HepG2 (cell line): ENCODE measurements around the gene GABBR2. TPM values are rescaled to one million over a fixed set of nuclear protein-coding genes. Genes with fewer than 3 reads are reported as not detected.

Experiments used
- ATAC-seq: fragments of 200-7000 bp; cut with Tn5 transposase; 3 replicates; pipeline ENCODE4 v1.9.1; 2020; ENCODE audit warnings: mild to moderate bottlenecking, moderate library complexity
- BruUV-seq: library from RNA; stranded (reverse); fragments of 400-500 nt; replicated peaks from 2 replicates; lab custom pipeline; 2021; lab: Mats Ljungman, UMichigan
- CTCF ChIA-PET: fragments of 300-600 bp; formaldehyde crosslinking; extraction: SDS; loops from one replicate; lab custom pipeline; 2021; ENCODE audit warnings: low total read pairs, inconsistent platforms, low intra/inter-chr PET ratio; lab: Yijun Ruan, JAX
- POLR2A ChIA-PET: fragments of 350-600 bp; sonication (Branson Sonifier 250); formaldehyde crosslinking; loops from one replicate; lab custom pipeline; 2020; ENCODE audit warnings: antibody characterized with exemption, inconsistent platforms; lab: Yijun Ruan, JAX
- DNase-seq: peaks from one replicate; pipeline ENCODE4 v3.0.0-alpha.2; 2015; ENCODE audit warnings: low spot score
- FAIRE-seq: peaks from 3 replicates; lab custom pipeline; 2011; peaks lifted over from hg19 to GRCh38; lab: Jason Lieb, UNC
- H2AFZ ChIP-seq: one replicate; pipeline ENCODE4 v1.6.1; 2011; ENCODE audit warnings: low read length, inconsistent platforms
- H3K27ac ChIP-seq: fragments of 300-600 bp; 3 replicates; pipeline ENCODE4 v1.8.0; 2011; ENCODE audit warnings: mixed run types, mild to moderate bottlenecking, mixed read lengths, low read length, inconsistent platforms; ENCODE audit not compliant: insufficient read depth; ENCODE audit errors: extremely low read length
- H3K27me3 ChIP-seq, 2 experiments: fragments of 200-600 bp in 1 of 2; 2 replicates in 1 of 2; 3 replicates in 1 of 2; pipeline versions ENCODE4 v1.6.0 to v1.8.0; 2011; ENCODE audit warnings: low read length in 2 of 2, mild to moderate bottlenecking in 2 of 2, moderate library complexity in 2 of 2, inconsistent platforms in 1 of 2; ENCODE audit not compliant: insufficient read depth in 2 of 2, control insufficient read depth in 1 of 2
- H3K36me3 ChIP-seq, 2 experiments: fragments of 200-600 bp in 1 of 2; replicated peaks in 1 of 2; 2 replicates in 1 of 2; 3 replicates in 1 of 2; pipeline versions ENCODE4 v1.5.1 to v1.8.0; 2011; ENCODE audit warnings: low read length in 2 of 2, inconsistent platforms in 1 of 2; ENCODE audit not compliant: insufficient read depth in 2 of 2, control insufficient read depth in 1 of 2
- H3K4me1 ChIP-seq: 2 replicates; pipeline ENCODE4 v1.5.1; 2012; ENCODE audit warnings: low read length, inconsistent platforms; ENCODE audit not compliant: insufficient read depth
- H3K4me2 ChIP-seq: 2 replicates; pipeline ENCODE4 v1.6.0; 2011; ENCODE audit warnings: low read depth, low read length, inconsistent platforms
- H3K4me3 ChIP-seq, 3 experiments: fragments of 200-600 bp in 1 of 3; sonication (generic), shearing (Covaris generic) in 1 of 3; replicated peaks in 1 of 3; 2 replicates each; pipeline ENCODE4 v1.5.1; 2011 to 2016; ENCODE audit warnings: low read length in 3 of 3, inconsistent platforms in 2 of 3, low read depth in 2 of 3, mild to moderate bottlenecking in 2 of 3, control low read depth in 1 of 3, mixed read lengths in 1 of 3; ENCODE audit not compliant: insufficient read depth in 1 of 3
- H3K79me2 ChIP-seq: one replicate; pipeline ENCODE4 v1.6.1; 2011; ENCODE audit warnings: low read length, inconsistent platforms; ENCODE audit not compliant: insufficient read depth
- H3K9ac ChIP-seq: 2 replicates; pipeline ENCODE4 v1.6.0; 2011; ENCODE audit warnings: mild to moderate bottlenecking, low read depth, low read length, inconsistent platforms; ENCODE audit not compliant: insufficient read depth
- H3K9me3 ChIP-seq: 2 replicates; pipeline ENCODE4 v1.5.1; 2012; ENCODE audit warnings: mild to moderate bottlenecking, low read length
- H4K20me1 ChIP-seq: 2 replicates; pipeline ENCODE4 v1.6.0; 2011; ENCODE audit warnings: inconsistent platforms, mild to moderate bottlenecking, low read length, moderate library complexity; ENCODE audit not compliant: insufficient read depth
- CENPX ChIP-seq: sonication (generic); formaldehyde crosslinking; IDR thresholded peaks from 2 replicates; pipeline ENCODE4 v1.9.0; 2021; ENCODE audit warnings: mild to moderate bottlenecking, missing genetic modification reagents, moderate library complexity
- WGBS: methylation state at CpG from one replicate; pipeline ENCODE4 v1.1.6; 2017; ENCODE audit warnings: low lambda C conversion rate; 5-methylcytosine and 5-hydroxymethylcytosine counted together
- in situ Hi-C: cut with HindIII; loops from 2 replicates; pipeline ENCODE4 v1.10.0; 2017; ENCODE audit warnings: low pct_unique_long_range_greater_than_20kb; ENCODE audit not compliant: extremely low pct_ligation_motif_present
- intact Hi-C: fragments of 100-400 bp; cut with micrococcal nuclease; formaldehyde crosslinking; loops from one replicate; pipeline ENCODE4 v1.10.0; 2022; ENCODE audit not compliant: unreplicated experiment
- polyA plus RNA-seq, 8 experiments: library from polyadenylated mRNA; depleted of rRNA in 3 of 8; stranded (reverse) in 7 of 8; unstranded in 1 of 8; fragments of >200 nt; fragmentation: Illumina TruSeq in 4 of 8; extraction: Trizol in 4 of 8; gene quantifications; 2 replicates each; pipeline versions ENCODE4 v1.2.1 to v1.2.3, GENCODE V29; 2011 to 2016; ENCODE audit warnings: low read depth in 4 of 8, missing spikeins in 1 of 8, mixed read lengths in 1 of 8; ENCODE audit not compliant: insufficient read depth in 1 of 8
- total RNA-seq, 5 experiments: library from RNA; depleted of rRNA; stranded (reverse); fragments of >200 nt; fragmentation: Illumina TruSeq; extraction: Trizol; gene quantifications; 2 replicates each; pipeline ENCODE4 v1.2.3, GENCODE V29; 2016; ENCODE audit warnings: low read depth in 1 of 5
- TF ChIP-seq, protein P1 (sequence below): sonication (generic); formaldehyde crosslinking; IDR thresholded peaks from 2 replicates; pipeline ENCODE4 v1.9.0; 2021; ENCODE audit warnings: missing genetic modification reagents, borderline replicate concordance
- TF ChIP-seq, protein P2 (sequence below): sonication (generic); formaldehyde crosslinking; IDR thresholded peaks from 2 replicates; pipeline ENCODE4 v1.4.0; 2020; ENCODE audit warnings: missing genetic modification reagents, borderline replicate concordance
- TF ChIP-seq, protein P3 (sequence below): sonication (generic); formaldehyde crosslinking; IDR thresholded peaks from 2 replicates; pipeline ENCODE4 v1.5.1; 2020; ENCODE audit warnings: mild to moderate bottlenecking, missing genetic modification reagents, borderline replicate concordance

Gene GABBR2
- total and polyA plus RNA-seq, 2 of the 13 experiments (the other 11 are each of a cell fraction or from before 2014, with no cell fraction given), result 0.02 TPM; not detected in 1

DNA sequence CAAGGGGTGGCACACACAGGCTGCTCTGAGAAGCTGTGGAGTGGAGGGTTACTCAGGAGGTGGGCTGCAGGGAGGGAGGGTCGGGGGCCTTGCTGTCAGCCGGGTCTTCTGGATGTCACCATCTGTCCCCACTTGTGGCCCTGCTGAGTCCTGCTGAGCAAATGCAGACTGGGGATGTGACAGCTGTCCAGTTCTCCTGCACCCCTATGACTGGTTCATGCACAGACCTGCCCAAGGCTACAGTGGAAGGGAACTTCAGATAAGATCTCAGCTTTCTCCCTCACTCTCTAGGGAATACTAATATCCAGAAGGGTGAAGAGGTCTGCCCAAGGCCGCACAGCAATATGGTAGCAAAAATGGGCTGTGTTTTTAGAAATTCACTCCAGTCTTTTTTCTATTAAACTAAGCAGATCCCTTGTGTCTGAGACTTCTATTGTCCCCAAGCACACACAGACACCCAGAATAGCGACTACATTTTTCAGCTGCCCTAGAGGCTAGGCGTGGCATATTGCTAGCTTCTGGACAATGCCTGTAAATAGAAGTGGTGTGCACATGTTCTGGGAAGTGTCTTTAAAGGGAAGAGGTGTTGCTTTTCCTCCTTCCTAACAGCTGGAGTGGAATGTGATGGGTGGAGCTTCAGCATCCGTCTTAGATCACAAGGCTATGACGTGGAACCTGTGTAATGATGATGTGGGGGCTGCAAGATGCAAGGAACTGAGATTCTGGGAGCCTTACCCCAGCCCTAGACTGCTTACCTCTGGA is 402.2 kb downstream of the GABBR2 start:
- DNase-seq, result no peak
- H3K79me2 ChIP-seq, result no peaks in the 10 kb centered on the region
- H3K4me2 ChIP-seq, result no peak overlapping the region
- BruUV-seq, result no TSS peak
- ATAC-seq, result no peak
- in situ Hi-C loops, result no loop called here
- no peak overlapping the region for H3K9ac ChIP-seq
- WGBS, result 5% methylated on average over 6 of the region's 7 CpGs
- no peak for FAIRE-seq
- intact Hi-C loops, result no loop called here
- no peak overlapping the region for H2AFZ ChIP-seq
- ChIA-PET POLR2A (no interaction called here), CTCF (no interaction called here)
- no peaks in the 10 kb centered on the region for H3K4me1 ChIP-seq
- peaks cover 0 to 12% of the 10 kb centered on the region in 2 experiments; a peak in 3 of 5 replicates for H3K27me3 ChIP-seq
- H3K27ac ChIP-seq, result no peak overlapping the region
- H3K9me3 ChIP-seq, result no peaks in the 10 kb centered on the region
- H3K4me3 ChIP-seq, result no peak overlapping the region
- H3K36me3 ChIP-seq, result no peaks in the 10 kb centered on the region
- no peaks in the 10 kb centered on the region for H4K20me1 ChIP-seq
- TF ChIP-seq, protein P1, sequence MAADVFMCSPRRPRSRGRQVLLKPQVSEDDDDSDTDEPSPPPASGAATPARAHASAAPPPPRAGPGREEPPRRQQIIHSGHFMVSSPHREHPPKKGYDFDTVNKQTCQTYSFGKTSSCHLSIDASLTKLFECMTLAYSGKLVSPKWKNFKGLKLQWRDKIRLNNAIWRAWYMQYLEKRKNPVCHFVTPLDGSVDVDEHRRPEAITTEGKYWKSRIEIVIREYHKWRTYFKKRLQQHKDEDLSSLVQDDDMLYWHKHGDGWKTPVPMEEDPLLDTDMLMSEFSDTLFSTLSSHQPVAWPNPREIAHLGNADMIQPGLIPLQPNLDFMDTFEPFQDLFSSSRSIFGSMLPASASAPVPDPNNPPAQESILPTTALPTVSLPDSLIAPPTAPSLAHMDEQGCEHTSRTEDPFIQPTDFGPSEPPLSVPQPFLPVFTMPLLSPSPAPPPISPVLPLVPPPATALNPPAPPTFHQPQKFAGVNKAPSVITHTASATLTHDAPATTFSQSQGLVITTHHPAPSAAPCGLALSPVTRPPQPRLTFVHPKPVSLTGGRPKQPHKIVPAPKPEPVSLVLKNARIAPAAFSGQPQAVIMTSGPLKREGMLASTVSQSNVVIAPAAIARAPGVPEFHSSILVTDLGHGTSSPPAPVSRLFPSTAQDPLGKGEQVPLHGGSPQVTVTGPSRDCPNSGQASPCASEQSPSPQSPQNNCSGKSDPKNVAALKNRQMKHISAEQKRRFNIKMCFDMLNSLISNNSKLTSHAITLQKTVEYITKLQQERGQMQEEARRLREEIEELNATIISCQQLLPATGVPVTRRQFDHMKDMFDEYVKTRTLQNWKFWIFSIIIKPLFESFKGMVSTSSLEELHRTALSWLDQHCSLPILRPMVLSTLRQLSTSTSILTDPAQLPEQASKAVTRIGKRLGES (CRISPR knock-in tag), result no peak
- TF ChIP-seq, protein P2, sequence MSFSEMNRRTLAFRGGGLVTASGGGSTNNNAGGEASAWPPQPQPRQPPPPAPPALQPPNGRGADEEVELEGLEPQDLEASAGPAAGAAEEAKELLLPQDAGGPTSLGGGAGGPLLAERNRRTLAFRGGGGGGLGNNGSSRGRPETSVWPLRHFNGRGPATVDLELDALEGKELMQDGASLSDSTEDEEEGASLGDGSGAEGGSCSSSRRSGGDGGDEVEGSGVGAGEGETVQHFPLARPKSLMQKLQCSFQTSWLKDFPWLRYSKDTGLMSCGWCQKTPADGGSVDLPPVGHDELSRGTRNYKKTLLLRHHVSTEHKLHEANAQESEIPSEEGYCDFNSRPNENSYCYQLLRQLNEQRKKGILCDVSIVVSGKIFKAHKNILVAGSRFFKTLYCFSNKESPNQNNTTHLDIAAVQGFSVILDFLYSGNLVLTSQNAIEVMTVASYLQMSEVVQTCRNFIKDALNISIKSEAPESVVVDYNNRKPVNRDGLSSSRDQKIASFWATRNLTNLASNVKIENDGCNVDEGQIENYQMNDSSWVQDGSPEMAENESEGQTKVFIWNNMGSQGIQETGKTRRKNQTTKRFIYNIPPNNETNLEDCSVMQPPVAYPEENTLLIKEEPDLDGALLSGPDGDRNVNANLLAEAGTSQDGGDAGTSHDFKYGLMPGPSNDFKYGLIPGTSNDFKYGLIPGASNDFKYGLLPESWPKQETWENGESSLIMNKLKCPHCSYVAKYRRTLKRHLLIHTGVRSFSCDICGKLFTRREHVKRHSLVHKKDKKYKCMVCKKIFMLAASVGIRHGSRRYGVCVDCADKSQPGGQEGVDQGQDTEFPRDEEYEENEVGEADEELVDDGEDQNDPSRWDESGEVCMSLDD (CRISPR knock-in tag), result no peak
- TF ChIP-seq, protein P3, sequence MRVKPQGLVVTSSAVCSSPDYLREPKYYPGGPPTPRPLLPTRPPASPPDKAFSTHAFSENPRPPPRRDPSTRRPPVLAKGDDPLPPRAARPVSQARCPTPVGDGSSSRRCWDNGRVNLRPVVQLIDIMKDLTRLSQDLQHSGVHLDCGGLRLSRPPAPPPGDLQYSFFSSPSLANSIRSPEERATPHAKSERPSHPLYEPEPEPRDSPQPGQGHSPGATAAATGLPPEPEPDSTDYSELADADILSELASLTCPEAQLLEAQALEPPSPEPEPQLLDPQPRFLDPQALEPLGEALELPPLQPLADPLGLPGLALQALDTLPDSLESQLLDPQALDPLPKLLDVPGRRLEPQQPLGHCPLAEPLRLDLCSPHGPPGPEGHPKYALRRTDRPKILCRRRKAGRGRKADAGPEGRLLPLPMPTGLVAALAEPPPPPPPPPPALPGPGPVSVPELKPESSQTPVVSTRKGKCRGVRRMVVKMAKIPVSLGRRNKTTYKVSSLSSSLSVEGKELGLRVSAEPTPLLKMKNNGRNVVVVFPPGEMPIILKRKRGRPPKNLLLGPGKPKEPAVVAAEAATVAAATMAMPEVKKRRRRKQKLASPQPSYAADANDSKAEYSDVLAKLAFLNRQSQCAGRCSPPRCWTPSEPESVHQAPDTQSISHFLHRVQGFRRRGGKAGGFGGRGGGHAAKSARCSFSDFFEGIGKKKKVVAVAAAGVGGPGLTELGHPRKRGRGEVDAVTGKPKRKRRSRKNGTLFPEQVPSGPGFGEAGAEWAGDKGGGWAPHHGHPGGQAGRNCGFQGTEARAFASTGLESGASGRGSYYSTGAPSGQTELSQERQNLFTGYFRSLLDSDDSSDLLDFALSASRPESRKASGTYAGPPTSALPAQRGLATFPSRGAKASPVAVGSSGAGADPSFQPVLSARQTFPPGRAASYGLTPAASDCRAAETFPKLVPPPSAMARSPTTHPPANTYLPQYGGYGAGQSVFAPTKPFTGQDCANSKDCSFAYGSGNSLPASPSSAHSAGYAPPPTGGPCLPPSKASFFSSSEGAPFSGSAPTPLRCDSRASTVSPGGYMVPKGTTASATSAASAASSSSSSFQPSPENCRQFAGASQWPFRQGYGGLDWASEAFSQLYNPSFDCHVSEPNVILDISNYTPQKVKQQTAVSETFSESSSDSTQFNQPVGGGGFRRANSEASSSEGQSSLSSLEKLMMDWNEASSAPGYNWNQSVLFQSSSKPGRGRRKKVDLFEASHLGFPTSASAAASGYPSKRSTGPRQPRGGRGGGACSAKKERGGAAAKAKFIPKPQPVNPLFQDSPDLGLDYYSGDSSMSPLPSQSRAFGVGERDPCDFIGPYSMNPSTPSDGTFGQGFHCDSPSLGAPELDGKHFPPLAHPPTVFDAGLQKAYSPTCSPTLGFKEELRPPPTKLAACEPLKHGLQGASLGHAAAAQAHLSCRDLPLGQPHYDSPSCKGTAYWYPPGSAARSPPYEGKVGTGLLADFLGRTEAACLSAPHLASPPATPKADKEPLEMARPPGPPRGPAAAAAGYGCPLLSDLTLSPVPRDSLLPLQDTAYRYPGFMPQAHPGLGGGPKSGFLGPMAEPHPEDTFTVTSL (CRISPR knock-in tag), result no peak
- TF ChIP-seq CENPX (CRISPR knock-in tag), result no peak
